ENCODE measurements around the gene KLHDC7B.
A peak's percentile ranks its signal among the peaks of the same experiment; 100 is the strongest.

DNA sequence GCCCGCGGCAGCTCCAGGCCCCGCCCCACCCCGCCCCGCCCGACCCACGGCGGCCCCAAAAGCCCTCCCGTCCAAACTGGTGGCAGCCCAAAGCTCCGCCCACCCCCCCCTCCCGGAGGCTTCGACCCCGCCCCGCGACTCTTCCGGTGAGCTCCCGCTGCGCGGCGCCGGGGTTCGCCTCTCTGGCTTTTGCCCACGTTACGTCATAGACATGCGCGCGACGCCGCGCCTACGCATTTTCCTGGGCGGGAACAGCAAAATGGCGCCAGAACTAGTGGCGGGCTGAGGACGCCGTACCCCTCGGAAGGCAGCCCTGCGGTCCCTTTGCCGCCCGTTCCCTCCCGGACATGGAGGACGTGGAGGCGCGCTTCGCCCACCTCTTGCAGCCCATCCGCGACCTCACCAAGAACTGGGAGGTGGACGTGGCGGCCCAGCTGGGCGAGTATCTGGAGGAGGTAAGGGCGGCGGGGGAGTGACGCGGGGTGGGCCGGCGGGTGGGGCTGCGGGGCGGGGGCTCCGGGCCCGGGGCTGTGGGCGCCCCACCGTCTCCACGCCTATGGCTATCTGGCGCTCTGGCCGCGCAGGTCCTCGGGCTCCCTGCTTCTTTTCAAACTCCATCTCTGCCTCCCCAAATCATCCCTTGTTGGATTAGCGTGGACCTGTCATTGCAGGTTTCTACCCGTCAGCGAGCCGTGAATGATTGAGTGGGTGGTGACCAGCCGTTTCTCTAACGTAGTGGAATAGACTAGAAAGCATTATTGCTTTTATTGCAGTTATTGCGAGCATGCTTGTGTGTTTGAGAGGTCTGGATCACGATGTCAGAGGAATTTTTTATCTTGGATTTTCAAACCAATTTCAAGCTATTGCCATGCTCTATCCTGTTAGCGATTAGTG, 37.5 kb upstream of the KLHDC7B start, which contains the start of gene NCAPH2:
- TF ChIP-seq POLR2A (IDR thresholded peaks at IDR 0.05; ENCODE audit: low read depth, low read length): peak; percentile 87
- peak; percentile 92 for TF ChIP-seq TAF1 (IDR thresholded peaks at IDR 0.05; ENCODE audit: low read depth, low read length)
